22Rv1 (cell line): Measurements from ENCODE around the gene CERS2.
A peak's percentile ranks its signal among the peaks of the same experiment; 100 is the strongest.

ENCODE experiments used
- H3K27ac ChIP-seq: fragments of 450-650 bp; 2 replicates; pipeline ENCODE4 v1.5.1; 2017
- ZFX ChIP-seq: fragments of 450-650 bp; IDR thresholded peaks from 2 replicates; pipeline ENCODE4 v1.6.1; 2017; ENCODE audit warnings: antibody characterized with exemption, borderline replicate concordance
- TF ChIP-seq, protein P1 (sequence below): fragments of 450-650 bp; IDR thresholded peaks from 2 replicates; pipeline ENCODE4 v1.5.1; 2017; ENCODE audit warnings: mild to moderate bottlenecking

Gene CERS2

DNA sequence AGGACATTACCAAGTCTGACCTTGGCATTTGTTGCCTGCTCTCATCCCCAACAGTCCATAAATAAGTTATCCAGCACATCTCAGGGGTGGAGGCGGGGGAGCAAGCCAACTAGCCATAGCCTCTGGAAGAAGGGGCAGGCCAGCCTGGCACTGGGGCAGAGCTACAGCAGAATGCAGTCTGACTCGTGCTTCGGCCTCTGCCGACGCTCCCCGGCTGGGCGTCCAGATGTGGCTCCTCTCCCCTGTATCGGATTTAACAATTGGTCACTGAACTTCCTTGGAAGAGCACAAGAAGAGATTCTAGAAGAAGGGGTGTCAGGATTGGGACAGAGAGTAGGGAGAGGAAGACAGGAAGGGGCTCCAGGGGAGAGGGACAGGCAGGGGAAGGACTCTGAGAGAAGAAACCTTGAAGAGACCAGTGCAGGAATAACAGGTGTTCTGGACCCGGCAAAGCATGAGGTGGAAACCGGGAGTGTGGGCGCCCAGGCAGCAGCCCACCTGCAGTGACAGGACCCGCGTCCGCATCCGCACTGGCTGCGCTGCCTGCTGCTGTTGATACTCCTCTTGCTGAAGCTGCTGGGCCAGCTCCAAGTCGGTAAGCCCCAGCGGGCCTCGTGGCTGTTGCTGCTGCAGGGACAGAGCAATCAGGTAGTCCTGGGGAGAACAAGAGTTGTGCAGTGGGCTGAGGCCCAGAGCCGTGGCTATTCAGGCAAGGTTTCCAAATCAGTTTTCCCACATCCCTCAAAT is 22.7 kb upstream of the CERS2 start:
- H3K27ac ChIP-seq = no peak overlapping the region
- TF ChIP-seq ZFX = no peak
- TF ChIP-seq, protein P1, sequence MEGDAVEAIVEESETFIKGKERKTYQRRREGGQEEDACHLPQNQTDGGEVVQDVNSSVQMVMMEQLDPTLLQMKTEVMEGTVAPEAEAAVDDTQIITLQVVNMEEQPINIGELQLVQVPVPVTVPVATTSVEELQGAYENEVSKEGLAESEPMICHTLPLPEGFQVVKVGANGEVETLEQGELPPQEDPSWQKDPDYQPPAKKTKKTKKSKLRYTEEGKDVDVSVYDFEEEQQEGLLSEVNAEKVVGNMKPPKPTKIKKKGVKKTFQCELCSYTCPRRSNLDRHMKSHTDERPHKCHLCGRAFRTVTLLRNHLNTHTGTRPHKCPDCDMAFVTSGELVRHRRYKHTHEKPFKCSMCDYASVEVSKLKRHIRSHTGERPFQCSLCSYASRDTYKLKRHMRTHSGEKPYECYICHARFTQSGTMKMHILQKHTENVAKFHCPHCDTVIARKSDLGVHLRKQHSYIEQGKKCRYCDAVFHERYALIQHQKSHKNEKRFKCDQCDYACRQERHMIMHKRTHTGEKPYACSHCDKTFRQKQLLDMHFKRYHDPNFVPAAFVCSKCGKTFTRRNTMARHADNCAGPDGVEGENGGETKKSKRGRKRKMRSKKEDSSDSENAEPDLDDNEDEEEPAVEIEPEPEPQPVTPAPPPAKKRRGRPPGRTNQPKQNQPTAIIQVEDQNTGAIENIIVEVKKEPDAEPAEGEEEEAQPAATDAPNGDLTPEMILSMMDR = no peak

DNA sequence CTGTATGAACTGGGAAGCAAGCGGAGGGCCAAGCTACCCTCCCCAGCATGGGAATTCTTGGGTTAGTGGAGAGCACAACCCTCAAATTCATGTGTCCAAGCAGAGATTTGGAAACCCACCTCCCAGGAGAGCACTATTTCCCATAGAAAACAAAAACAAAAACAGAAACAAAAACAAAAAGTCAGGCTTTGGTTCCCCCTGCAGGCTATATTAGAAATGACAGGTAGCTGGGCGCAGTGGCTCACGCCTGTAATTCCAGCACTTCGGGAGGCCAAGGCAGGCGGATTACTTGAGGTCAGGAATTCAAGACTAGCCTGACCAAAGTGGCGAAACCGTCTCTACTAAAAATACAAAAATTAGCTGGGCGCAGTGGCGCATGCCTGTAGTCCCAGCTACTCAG is 21.3 kb upstream of the CERS2 start:
- H3K27ac ChIP-seq = no peak overlapping the region
- TF ChIP-seq, protein P1 = peak; percentile 93
- TF ChIP-seq ZFX = no peak

DNA sequence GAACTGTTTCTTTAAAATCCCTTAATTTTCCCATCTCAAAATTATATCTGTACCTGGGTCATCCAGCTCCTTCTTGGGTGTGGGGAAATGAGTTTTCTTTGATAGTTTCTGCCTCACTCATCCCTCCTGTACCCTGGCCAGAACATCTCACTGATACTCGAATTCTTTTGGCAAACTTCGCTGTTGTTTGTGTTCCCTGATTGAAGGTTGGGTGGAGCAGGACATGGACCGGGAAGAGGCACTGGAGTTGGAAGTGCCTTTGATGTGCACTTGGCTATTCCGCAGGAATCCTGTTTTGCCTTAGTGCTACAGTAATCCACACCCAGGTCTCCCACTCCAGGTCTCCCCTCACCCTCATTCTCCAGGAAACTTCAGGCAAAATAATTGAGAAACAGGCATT is 20.8 kb upstream of the CERS2 start:
- H3K27ac ChIP-seq = no peak overlapping the region
- TF ChIP-seq, protein P1 = no peak
- TF ChIP-seq ZFX = no peak

DNA sequence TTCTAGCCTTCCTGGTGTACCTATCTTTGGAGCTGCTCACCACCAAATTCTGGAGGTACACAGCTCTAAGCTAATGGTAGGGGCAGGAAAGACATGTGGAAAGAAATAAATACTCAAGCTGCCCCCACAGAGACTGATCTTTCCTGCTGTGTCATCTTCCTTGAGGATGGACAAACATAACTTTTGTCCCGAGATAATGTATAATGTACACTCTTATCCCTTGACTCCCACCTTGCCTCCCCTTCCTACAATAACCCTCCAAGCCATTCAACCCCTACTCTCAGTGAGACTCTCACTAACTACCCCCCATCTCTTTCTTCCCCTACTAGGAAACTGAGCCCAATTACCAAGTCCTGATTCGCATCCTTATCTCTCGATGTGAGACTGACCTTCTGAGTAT is 19.6 kb upstream of the CERS2 start:
- H3K27ac ChIP-seq = no peak overlapping the region
- no peak for TF ChIP-seq ZFX
- TF ChIP-seq, protein P1 = no peak

DNA sequence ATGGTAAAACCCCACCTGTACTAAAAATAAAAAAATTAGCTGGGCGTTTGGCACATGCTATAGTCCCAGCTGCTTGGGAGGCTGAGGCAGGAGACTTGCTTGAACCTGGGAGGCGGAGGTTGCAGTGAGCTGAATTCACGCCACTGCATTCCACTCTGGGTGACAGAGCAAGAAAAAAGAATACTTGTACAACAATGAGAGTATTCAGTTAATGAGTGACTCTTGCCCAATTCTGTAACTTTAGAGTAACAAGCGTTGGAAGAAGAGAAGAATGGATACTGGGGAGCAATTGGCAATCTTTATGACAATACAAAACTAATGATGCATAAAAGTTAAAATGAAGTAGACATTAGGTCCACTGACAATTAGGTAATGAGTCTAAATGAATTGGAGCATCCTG is 18.0 kb upstream of the CERS2 start:
- no peak for TF ChIP-seq ZFX

DNA sequence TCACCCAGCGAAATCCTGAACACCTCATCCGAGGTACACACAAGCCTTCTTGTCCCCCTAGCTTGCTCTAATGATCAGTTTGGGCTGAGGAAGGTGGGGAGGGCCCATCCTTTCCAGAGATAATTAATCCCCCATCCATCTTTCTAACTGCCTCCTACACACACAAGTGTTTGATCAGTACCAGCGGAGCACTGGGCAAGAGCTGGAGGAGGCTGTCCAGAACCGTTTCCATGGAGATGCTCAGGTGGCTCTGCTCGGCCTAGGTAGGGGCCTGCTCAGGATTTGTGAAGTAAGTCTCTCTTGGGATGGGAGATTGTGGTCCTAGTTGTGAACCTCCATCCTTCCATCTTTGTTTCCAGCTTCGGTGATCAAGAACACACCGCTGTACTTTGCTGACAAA is 13.3 kb upstream of the CERS2 start:
- no peak overlapping the region for H3K27ac ChIP-seq
- no peak for TF ChIP-seq ZFX
- TF ChIP-seq, protein P1 = no peak

More for the DNA sequence above, 18.0 kb upstream of the CERS2 start:
- H3K27ac ChIP-seq = no peak overlapping the region

DNA sequence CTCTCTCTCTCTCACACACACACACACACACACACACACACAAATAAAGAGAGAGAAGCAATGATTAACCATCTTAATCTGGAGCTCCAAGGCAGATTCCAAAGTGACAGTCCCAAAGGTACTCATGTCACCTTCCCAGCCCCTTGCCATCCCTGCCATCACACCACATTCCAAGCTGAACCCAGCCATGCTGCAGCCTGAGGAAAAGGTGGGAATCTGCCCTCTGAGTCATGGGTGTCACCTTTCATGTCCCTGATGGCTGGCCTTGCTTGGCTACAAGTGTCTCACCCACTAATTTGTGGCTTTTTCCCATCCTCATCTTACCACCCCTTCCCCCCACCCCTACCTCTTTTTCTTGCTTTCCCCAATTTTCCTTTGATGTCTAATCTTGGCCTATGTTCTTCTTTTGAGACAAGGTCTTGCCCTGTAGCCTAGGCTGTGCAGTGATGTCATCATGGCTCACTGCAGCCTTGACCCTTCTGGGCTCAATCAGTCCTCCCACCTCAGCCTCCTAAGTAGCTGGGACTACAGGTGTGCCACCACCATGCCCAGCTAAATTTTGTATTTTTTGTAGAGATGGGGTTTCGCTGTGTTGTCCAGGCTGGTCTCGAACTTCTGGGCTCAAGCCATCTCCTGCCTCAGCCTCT is 10.7 kb upstream of the CERS2 start:
- H3K27ac ChIP-seq = no peak overlapping the region
- TF ChIP-seq, protein P1 = no peak
- TF ChIP-seq ZFX = no peak
